ENCODE results near the gene DUSP8.

The DUSP8 gene

GRCh38 chr11:1506981-1507380, 65.1 kb downstream of the DUSP8 start:
- no peaks in the 10 kb centered on the region for H3K36me3 ChIP-seq (replicated peaks; ENCODE audit: low read depth, low read length)
- H3K27ac ChIP-seq (ENCODE audit: low read length): no peak overlapping the region
- H3K4me2 ChIP-seq (ENCODE audit: low read length): no peak overlapping the region
- H3K79me2 ChIP-seq (ENCODE audit: low read length): peaks cover 9% of the 10 kb centered on the region; the same call in 1 of the 2 replicates
- H4K20me1 ChIP-seq (ENCODE audit: insufficient read depth, low read length): peaks cover 77% of the 10 kb centered on the region
- TF ChIP-seq EZH2phosphoT487 (IDR thresholded peaks at IDR 0.05; ENCODE audit: low read depth) (no peak), CTCF (IDR thresholded peaks at IDR 0.05; ENCODE audit: low read depth, low read length) (no peak)
- no peak overlapping the region for H3K9ac ChIP-seq (ENCODE audit: low read length)
- H3K4me1 ChIP-seq (ENCODE audit: low read length): no peaks in the 10 kb centered on the region
- H3K9me3 ChIP-seq (ENCODE audit: insufficient read depth, low read length): no peaks in the 10 kb centered on the region
- H3K4me3 ChIP-seq (ENCODE audit: low read length): no peak overlapping the region
- H2AFZ ChIP-seq (ENCODE audit: low read depth, low read length): no peak overlapping the region
- H3K27me3 ChIP-seq (ENCODE audit: low read depth, low read length): no peaks in the 10 kb centered on the region

GRCh38 chr11:1505480-1505879, 66.6 kb downstream of the DUSP8 start:
- no peak overlapping the region for H3K4me2 ChIP-seq (ENCODE audit: low read length)
- H3K36me3 ChIP-seq (replicated peaks; ENCODE audit: low read depth, low read length): no peaks in the 10 kb centered on the region
- H3K9ac ChIP-seq (ENCODE audit: low read length): no peak overlapping the region
- no peak overlapping the region for H2AFZ ChIP-seq (ENCODE audit: low read depth, low read length)
- no peaks in the 10 kb centered on the region for H3K4me1 ChIP-seq (ENCODE audit: low read length)
- H4K20me1 ChIP-seq (ENCODE audit: insufficient read depth, low read length): peaks cover 70% of the 10 kb centered on the region
- no peak overlapping the region for H3K4me3 ChIP-seq (ENCODE audit: low read length)
- TF ChIP-seq CTCF (IDR thresholded peaks at IDR 0.05; ENCODE audit: low read depth, low read length) (peak; percentile 16), EZH2phosphoT487 (IDR thresholded peaks at IDR 0.05; ENCODE audit: low read depth) (no peak)
- H3K9me3 ChIP-seq (ENCODE audit: insufficient read depth, low read length): no peaks in the 10 kb centered on the region
- H3K79me2 ChIP-seq (ENCODE audit: low read length): peaks cover 9% of the 10 kb centered on the region; the same call in 1 of the 2 replicates
- H3K27me3 ChIP-seq (ENCODE audit: low read depth, low read length): no peaks in the 10 kb centered on the region
- no peak overlapping the region for H3K27ac ChIP-seq (ENCODE audit: low read length)

GRCh38 chr11:1504581-1505290, 67.3 kb downstream of the DUSP8 start:
- Histone ChIP-seq H3K4me1 (ENCODE audit: low read length) (no peaks in the 10 kb centered on the region), H3K4me3 (ENCODE audit: low read length) (no peak overlapping the region), H3K9me3 (ENCODE audit: insufficient read depth, low read length) (no peaks in the 10 kb centered on the region), H3K79me2 (ENCODE audit: low read length) (peaks cover 12% of the 10 kb centered on the region), H3K27ac (ENCODE audit: low read length) (no peak overlapping the region), H3K27me3 (ENCODE audit: low read depth, low read length) (no peaks in the 10 kb centered on the region), H3K36me3 (replicated peaks; ENCODE audit: low read depth, low read length) (peaks cover 5% of the 10 kb centered on the region), H3K4me2 (ENCODE audit: low read length) (no peak overlapping the region), H3K9ac (ENCODE audit: low read length) (no peak overlapping the region), H4K20me1 (ENCODE audit: insufficient read depth, low read length) (peaks cover 78% of the 10 kb centered on the region), H2AFZ (ENCODE audit: low read depth, low read length) (no peak overlapping the region)
- TF ChIP-seq EZH2phosphoT487 (IDR thresholded peaks at IDR 0.05; ENCODE audit: low read depth) (no peak), CTCF (IDR thresholded peaks at IDR 0.05; ENCODE audit: low read depth, low read length) (no peak)

- no peak overlapping the region for H3K27ac ChIP-seq (ENCODE audit: low read length)
- no peak for TF ChIP-seq EZH2phosphoT487 (IDR thresholded peaks at IDR 0.05; ENCODE audit: low read depth)
- TF ChIP-seq CTCF (IDR thresholded peaks at IDR 0.05; ENCODE audit: low read depth, low read length): no peak
- H2AFZ ChIP-seq (ENCODE audit: low read depth, low read length): no peak overlapping the region
- H3K36me3 ChIP-seq (replicated peaks; ENCODE audit: low read depth, low read length): peaks cover 6% of the 10 kb centered on the region
- peaks cover 77% of the 10 kb centered on the region for H4K20me1 ChIP-seq (ENCODE audit: insufficient read depth, low read length)
- no peak overlapping the region for H3K9ac ChIP-seq (ENCODE audit: low read length)
- no peaks in the 10 kb centered on the region for H3K9me3 ChIP-seq (ENCODE audit: insufficient read depth, low read length)
- H3K27me3 ChIP-seq (ENCODE audit: low read depth, low read length): no peaks in the 10 kb centered on the region
- H3K79me2 ChIP-seq (ENCODE audit: low read length): peaks cover 18% of the 10 kb centered on the region
- H3K4me1 ChIP-seq (ENCODE audit: low read length): no peaks in the 10 kb centered on the region
- no peak overlapping the region for H3K4me3 ChIP-seq (ENCODE audit: low read length)
- H3K4me2 ChIP-seq (ENCODE audit: low read length): no peak overlapping the region
Measured at GRCh38 chr11:1504138-1504537, 67.9 kb downstream of the DUSP8 start.

All from OCI-LY3 (cell line).